Vagina (tissue), 2 donors: Measurements from ENCODE around the gene MFSD6L.

Source experiments
- CTCF ChIP-seq, 3 experiments: fragments of 450-650 bp in 2 of 3; fragments of 200-600 bp in 1 of 3; sonication (generic) in 1 of 3; IDR thresholded peaks; one replicate each; pipeline ENCODE4 v1.5.1; 2017 to 2019; ENCODE audit warnings: antibody characterized with exemption in 3 of 3, mild to moderate bottlenecking in 2 of 3, moderate library complexity in 2 of 3
- POLR2A ChIP-seq, 2 donors: fragments of 450-650 bp; IDR thresholded peaks; one replicate each; pipeline ENCODE4 v1.6.1; 2017; ENCODE audit warnings: antibody characterized with exemption in 2 of 2, mild to moderate bottlenecking in 2 of 2, moderate library complexity in 2 of 2
- POLR2AphosphoS5 ChIP-seq, 2 donors: sonication (generic); formaldehyde crosslinking; IDR thresholded peaks; one replicate each; pipeline ENCODE4 v1.9.0; 2017; ENCODE audit warnings: antibody characterized with exemption in 2 of 2, mild to moderate bottlenecking in 2 of 2, low read depth in 1 of 2; ENCODE audit not compliant: insufficient read depth in 1 of 2

DNA sequence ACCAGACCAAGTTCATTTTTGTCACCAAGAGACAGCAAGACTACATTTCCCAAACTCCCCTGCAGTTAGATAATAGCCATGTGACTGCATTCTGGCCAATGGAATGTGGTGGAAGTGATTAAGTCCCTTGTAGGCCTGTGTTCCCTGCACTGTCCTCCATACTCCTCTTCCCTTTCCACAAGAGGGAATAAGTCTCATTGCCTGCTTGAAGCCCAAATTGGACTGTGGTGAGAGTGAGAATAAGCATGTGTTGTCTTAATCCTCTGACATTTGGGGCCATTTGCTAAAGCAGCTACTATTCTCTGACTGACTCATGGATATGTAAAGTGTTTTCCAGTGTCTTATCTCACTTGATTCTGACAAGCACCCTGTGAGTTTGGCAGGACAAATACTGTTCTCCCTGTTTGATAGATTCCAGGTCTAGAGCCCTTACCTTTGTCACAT lies 47.6 kb upstream of the MFSD6L start:
- TF ChIP-seq POLR2AphosphoS5 (IDR thresholded peaks at IDR 0.05; ENCODE audit: insufficient read depth in 1 of 2, low read depth in 1 of 2) (no peak), CTCF (IDR thresholded peaks at IDR 0.05) (no peak), POLR2A (IDR thresholded peaks at IDR 0.05) (no peak)
